ENCODE measurements around the gene WDR64. TPM values are rescaled to one million over a fixed set of nuclear protein-coding genes. Genes with fewer than 3 reads are reported as not detected.

WDR64 gene
- total and polyA plus RNA-seq, 4 donors = 0.02 to 0.70 (median 0.17) TPM

- H3K4me3 ChIP-seq (ENCODE audit: low read depth in 1 of 3, low read length in 3 of 3) = no peak overlapping the region
- no peaks in the 10 kb centered on the region for H3K27me3 ChIP-seq (ENCODE audit: control insufficient read depth in 4 of 4, insufficient read depth in 4 of 4, low read length in 3 of 4)
- H3K27ac ChIP-seq (ENCODE audit: low read depth in 1 of 2, low read length in 2 of 2) = no peak overlapping the region
- H3K4me1 ChIP-seq (ENCODE audit: control insufficient read depth in 4 of 4, insufficient read depth in 4 of 4, low read length in 3 of 4) = peaks cover 0 to 10% (median 9%) of the 10 kb centered on the region in 4 donors
- H3K9me3 ChIP-seq (ENCODE audit: control insufficient read depth in 4 of 4, low read length in 3 of 4) = no peaks in the 10 kb centered on the region
- TF ChIP-seq TAF1 (conservative IDR thresholded peaks at IDR 0.05) = no peak
- no peak for TF ChIP-seq FOXA1 (IDR thresholded peaks at IDR 0.05)
- no peak for TF ChIP-seq GABPA (IDR thresholded peaks at IDR 0.05 in 1 of 2, conservative IDR thresholded peaks at IDR 0.05 in 1 of 2)
- TF ChIP-seq, protein P1, sequence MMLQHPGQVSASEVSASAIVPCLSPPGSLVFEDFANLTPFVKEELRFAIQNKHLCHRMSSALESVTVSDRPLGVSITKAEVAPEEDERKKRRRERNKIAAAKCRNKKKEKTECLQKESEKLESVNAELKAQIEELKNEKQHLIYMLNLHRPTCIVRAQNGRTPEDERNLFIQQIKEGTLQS (IDR thresholded peaks at IDR 0.05) = no peak
- TF ChIP-seq, protein P2, sequence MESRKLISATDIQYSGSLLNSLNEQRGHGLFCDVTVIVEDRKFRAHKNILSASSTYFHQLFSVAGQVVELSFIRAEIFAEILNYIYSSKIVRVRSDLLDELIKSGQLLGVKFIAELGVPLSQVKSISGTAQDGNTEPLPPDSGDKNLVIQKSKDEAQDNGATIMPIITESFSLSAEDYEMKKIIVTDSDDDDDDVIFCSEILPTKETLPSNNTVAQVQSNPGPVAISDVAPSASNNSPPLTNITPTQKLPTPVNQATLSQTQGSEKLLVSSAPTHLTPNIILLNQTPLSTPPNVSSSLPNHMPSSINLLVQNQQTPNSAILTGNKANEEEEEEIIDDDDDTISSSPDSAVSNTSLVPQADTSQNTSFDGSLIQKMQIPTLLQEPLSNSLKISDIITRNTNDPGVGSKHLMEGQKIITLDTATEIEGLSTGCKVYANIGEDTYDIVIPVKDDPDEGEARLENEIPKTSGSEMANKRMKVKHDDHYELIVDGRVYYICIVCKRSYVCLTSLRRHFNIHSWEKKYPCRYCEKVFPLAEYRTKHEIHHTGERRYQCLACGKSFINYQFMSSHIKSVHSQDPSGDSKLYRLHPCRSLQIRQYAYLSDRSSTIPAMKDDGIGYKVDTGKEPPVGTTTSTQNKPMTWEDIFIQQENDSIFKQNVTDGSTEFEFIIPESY (IDR thresholded peaks at IDR 0.05) = no peak
- TF ChIP-seq RXRA (IDR thresholded peaks at IDR 0.05) = no peak
- no peak for TF ChIP-seq SP1 (IDR thresholded peaks at IDR 0.05)
- TF ChIP-seq JUND (IDR thresholded peaks at IDR 0.05) = no peak
- TF ChIP-seq, protein P3, sequence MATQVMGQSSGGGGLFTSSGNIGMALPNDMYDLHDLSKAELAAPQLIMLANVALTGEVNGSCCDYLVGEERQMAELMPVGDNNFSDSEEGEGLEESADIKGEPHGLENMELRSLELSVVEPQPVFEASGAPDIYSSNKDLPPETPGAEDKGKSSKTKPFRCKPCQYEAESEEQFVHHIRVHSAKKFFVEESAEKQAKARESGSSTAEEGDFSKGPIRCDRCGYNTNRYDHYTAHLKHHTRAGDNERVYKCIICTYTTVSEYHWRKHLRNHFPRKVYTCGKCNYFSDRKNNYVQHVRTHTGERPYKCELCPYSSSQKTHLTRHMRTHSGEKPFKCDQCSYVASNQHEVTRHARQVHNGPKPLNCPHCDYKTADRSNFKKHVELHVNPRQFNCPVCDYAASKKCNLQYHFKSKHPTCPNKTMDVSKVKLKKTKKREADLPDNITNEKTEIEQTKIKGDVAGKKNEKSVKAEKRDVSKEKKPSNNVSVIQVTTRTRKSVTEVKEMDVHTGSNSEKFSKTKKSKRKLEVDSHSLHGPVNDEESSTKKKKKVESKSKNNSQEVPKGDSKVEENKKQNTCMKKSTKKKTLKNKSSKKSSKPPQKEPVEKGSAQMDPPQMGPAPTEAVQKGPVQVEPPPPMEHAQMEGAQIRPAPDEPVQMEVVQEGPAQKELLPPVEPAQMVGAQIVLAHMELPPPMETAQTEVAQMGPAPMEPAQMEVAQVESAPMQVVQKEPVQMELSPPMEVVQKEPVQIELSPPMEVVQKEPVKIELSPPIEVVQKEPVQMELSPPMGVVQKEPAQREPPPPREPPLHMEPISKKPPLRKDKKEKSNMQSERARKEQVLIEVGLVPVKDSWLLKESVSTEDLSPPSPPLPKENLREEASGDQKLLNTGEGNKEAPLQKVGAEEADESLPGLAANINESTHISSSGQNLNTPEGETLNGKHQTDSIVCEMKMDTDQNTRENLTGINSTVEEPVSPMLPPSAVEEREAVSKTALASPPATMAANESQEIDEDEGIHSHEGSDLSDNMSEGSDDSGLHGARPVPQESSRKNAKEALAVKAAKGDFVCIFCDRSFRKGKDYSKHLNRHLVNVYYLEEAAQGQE (IDR thresholded peaks at IDR 0.05) = no peak
- no peak for TF ChIP-seq HNF4A (conservative IDR thresholded peaks at IDR 0.05)
- no peak for DNase-seq (ENCODE audit: low spot score)
- H3K9ac ChIP-seq (ENCODE audit: low read depth in 1 of 2, low read length in 2 of 2) = no peak overlapping the region
- H3K36me3 ChIP-seq (ENCODE audit: control insufficient read depth in 4 of 4, insufficient read depth in 3 of 4, low read depth in 1 of 4, low read length in 3 of 4) = no peaks in the 10 kb centered on the region
- 92% methylated on average over 2 of the region's 2 CpGs for WGBS
Measured at GRCh38 chr1:241678536-241678935, 26.5 kb downstream of the WDR64 start.

DNA sequence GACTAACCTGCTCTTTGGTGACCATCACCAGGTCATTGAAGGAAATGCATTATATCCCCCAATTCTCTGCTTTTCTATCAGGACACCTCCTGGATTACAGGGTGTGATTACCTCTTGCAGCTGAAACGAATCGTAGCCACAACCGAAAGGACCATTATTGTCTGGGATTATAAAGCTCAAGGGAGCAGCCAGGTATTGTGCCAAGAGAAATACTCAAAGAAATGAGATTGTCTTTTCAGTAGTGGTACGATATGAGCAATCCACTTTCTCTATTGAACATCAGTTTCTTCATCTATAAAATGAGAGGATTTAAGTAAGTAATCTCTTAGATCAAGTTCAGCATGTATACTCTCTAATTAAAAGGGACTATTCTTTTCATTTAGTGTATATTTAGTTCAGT, 27.3 kb downstream of the WDR64 start:
- Histone ChIP-seq H3K27ac (ENCODE audit: low read depth in 1 of 2, low read length in 2 of 2) (no peak overlapping the region), H3K9ac (ENCODE audit: low read depth in 1 of 2, low read length in 2 of 2) (no peak overlapping the region), H3K9me3 (ENCODE audit: control insufficient read depth in 4 of 4, low read length in 3 of 4) (no peaks in the 10 kb centered on the region), H3K27me3 (ENCODE audit: control insufficient read depth in 4 of 4, insufficient read depth in 4 of 4, low read length in 3 of 4) (no peaks in the 10 kb centered on the region), H3K4me1 (ENCODE audit: control insufficient read depth in 4 of 4, insufficient read depth in 4 of 4, low read length in 3 of 4) (peaks cover 0 to 10% (median 9%) of the 10 kb centered on the region in 4 donors), H3K36me3 (ENCODE audit: control insufficient read depth in 4 of 4, insufficient read depth in 3 of 4, low read depth in 1 of 4, low read length in 3 of 4) (no peaks in the 10 kb centered on the region), H3K4me3 (ENCODE audit: low read depth in 1 of 3, low read length in 3 of 3) (no peak overlapping the region)
- TF ChIP-seq RAD21 (IDR thresholded peaks at IDR 0.05) (no peak), FOXA2 (IDR thresholded peaks at IDR 0.05) (no peak), YY1 (IDR thresholded peaks at IDR 0.05) (no peak), HNF4A (conservative IDR thresholded peaks at IDR 0.05) (no peak), EGR1 (IDR thresholded peaks at IDR 0.05; ENCODE audit: low read depth in 2 of 2) (no peak), NR2F2 (IDR thresholded peaks at IDR 0.05) (no peak)
- TF ChIP-seq, protein P4, sequence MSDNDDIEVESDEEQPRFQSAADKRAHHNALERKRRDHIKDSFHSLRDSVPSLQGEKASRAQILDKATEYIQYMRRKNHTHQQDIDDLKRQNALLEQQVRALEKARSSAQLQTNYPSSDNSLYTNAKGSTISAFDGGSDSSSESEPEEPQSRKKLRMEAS (IDR thresholded peaks at IDR 0.05) = no peak
- TF ChIP-seq, protein P3 (IDR thresholded peaks at IDR 0.05) = no peak
- TF ChIP-seq, protein P1 (IDR thresholded peaks at IDR 0.05) = no peak
- TF ChIP-seq, protein P2 (IDR thresholded peaks at IDR 0.05) = no peak
- no peak for DNase-seq (ENCODE audit: low spot score)
- 90% methylated on average over 4 of the region's 4 CpGs for WGBS

Measured in liver (tissue), 9 donors.